HS-5 (cell line): ENCODE measurements around the gene CBLN1.
"Not testable (repeated sequence)": the region's sequence is repeated elsewhere in the genome, so short reads cannot be mapped to it uniquely, and the experiment has no call there.

Experiments used
- DNase-seq: peaks from one replicate; pipeline ENCODE4 v3.0.0-alpha.2; 2012; ENCODE audit warnings: low read depth

Gene CBLN1

DNA sequence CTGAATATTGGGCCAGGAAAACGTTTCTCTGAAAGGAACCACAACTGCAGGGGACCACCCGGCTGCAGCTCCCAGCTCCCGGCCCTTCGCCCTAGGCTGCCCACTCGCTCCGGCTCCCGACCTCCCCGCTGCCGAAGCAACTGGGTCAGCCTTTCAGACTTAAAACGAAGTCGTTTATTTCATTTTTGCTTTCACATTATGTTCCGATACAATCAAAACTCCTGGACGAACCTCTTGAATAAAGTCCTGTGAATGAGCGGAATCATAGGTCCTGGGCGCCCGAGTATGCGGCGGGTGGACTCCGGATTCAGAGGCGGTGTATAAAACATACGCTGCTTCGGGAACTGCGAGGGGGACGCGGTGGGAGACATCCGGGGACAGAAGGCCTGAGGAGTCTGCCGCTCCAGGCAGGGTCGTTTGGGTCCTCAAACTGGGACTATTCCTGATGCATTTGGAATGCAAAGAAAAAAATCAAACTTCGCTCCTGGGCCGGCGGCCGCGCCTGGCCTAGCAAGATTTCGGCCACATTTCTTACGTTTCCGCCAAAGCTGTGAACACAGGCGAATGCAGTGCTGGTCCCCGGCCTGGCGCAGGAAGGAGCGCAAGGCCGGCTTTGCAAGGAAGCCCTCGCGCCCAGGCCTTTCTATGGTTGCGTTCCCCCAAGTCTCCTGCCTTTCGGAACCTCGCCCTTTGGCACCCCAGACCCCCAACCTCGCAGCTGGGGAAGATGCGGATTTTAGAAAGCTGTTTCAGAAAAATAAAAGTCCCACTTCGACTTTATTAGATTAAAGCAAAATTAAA is 3.7 kb downstream of the CBLN1 start:
- no peak for DNase-seq

GRCh38 chr16:49277386-49277742 is 4.3 kb downstream of the CBLN1 start:
- no peak for DNase-seq

DNA sequence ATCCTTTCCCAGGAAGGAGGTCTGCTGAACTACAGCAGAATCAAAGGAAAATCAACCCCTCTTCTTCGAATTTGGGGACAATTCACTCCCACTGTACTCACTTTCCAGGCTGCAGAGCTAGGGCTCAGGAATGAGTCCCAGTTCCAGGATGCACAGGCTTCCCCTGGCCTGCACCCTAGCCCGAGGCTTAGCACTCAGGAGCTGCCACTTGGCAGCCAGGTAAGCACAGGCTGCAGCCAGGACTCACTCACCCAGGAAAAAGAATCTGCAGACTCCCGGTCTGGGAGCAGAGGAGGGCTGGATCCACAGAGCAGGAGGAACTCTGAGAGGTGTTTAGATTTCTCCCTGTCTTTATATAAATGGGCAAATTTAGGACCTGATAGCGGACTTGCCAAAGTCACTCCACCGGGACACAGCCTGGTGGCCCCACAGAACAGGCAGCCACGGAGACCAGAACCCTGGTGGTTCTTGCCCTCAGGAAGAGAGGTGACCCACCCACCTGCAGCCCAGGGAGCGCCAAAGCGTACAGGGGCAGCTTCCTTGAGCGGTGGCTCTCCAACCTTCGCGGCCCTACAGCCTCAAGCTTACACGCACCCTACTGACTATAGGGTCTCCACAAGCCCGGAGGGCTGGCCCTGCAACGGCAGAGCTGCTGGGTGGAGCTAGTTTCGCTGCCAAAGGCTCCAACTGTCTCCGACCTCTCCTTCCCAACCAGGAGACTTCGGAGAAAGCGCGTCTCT is 4.8 kb downstream of the CBLN1 start:
- DNase-seq, result no peak

- DNase-seq, result no peak
These were observed 5.8 kb downstream of the CBLN1 start for GRCh38 chr16:49275870-49276269.

GRCh38 chr16:49275050-49275730 is 6.4 kb downstream of the CBLN1 start:
- no peak for DNase-seq

- DNase-seq, result no peak
These were observed 7.0 kb downstream of the CBLN1 start for GRCh38 chr16:49274591-49274990.

- DNase-seq, result no peak
These were observed 7.9 kb downstream of the CBLN1 start for GRCh38 chr16:49273771-49274170.

DNA sequence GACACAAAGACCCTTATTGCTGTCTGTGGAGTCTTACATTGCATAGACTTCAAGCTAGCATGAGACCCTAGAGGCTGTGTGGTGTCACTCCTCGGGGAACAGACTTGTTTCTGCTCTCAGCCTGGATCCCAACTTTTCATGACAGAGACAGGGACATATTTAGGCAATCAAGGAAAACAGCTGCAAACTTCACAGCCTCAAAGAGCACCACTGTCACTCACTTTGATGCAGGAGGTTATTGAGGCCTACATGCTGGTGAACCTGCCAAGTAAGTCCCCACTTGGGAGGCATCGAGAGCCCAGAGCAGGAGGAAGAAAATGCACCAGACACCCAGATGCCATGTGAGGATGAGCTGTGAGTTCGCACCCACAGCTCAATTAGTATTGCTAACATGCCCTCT is 10.3 kb downstream of the CBLN1 start:
- DNase-seq, result no peak

DNA sequence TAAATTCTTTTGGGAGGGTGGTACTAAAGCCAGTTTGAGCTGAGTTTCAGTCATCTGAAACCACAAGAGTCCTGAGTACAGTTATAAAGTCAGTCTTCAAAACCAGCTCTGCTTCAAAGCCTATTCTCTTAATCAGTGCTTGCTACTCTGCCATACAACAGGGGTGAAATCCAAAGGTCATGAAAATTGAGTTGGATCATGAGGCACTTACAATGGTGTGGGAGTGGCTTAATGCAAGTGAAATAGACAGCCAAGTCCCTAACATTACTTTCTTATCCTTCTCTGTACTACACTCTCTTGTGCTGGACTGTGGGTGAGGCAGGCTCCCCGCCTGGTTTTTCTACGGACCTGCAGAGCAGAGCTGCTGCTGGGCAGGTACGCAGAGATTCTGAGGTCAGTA is 12.4 kb downstream of the CBLN1 start:
- DNase-seq, result no peak

- DNase-seq, result no peak
These were observed 13.0 kb downstream of the CBLN1 start for GRCh38 chr16:49268667-49269066.

GRCh38 chr16:49262501-49262900 is 19.1 kb downstream of the CBLN1 start:
- DNase-seq, result no peak

DNA sequence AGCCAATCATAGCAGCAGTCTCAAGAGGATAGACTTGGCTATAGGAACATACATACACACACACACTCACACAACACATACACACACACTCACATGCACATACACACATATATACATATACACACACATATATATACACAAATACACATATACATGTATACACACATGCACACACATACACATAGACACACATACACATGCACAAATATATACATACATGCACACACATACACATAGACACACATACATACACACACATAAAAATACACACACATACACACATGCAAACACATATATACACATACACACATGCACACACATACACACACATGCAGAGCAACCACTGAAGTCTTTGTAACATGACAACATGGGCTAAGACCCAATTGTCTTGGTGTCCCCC is 19.7 kb downstream of the CBLN1 start:
- no peak for DNase-seq

DNA sequence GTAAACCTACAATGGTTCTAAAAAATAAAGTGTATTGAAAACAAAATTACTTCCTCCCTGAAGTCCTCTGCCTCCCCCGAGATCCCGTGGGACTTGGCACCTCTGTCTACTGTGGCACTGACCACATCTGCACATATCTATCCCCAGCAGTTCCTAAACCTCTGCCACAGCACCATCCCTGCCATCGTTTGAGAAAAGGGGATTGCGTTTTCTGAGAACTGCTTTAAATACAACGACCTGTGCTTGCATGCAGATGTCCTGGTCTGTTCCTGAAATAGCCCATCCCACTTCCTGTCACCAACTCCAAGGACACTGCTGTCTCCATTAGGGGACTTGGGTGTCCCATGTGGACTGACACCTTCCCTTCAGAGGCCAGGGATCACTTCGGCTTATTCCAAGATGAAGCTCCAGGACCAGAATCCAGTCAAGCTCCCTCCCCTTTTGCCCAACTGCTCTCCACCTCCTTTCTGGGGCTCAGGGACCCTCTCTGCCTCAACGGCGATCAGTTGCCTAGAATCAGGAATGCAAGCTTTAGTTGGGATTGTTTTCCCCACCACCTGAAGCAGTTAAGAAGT is 20.6 kb downstream of the CBLN1 start:
- DNase-seq, result no peak

DNA sequence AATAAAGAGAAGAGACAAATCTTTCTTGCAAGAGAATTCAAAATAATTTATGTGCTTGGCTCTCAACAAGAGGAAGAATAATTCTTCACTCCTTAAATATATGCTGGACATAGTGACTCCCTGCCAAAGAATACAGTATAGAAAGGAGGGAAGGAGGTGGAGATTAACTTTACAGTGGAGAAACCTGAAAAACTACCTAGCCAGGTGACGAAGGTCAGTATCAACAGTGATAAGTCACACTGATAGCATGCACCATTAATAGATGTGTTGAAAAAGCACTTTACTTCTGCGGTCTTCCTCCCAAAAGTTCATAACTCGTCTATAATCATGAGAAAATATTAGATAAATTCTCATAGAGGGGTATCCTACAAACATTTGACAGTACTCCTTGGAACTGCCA is 21.4 kb downstream of the CBLN1 start:
- no peak for DNase-seq

GRCh38 chr16:49259330-49259729 is 22.3 kb downstream of the CBLN1 start:
- DNase-seq, result no peak

GRCh38 chr16:49250689-49251088 is 30.9 kb downstream of the CBLN1 start:
- DNase-seq, result no peak

GRCh38 chr16:49248227-49248626 is 33.4 kb downstream of the CBLN1 start:
- no peak for DNase-seq

GRCh38 chr16:49236216-49236615 is 45.4 kb downstream of the CBLN1 start:
- no peak for DNase-seq

DNA sequence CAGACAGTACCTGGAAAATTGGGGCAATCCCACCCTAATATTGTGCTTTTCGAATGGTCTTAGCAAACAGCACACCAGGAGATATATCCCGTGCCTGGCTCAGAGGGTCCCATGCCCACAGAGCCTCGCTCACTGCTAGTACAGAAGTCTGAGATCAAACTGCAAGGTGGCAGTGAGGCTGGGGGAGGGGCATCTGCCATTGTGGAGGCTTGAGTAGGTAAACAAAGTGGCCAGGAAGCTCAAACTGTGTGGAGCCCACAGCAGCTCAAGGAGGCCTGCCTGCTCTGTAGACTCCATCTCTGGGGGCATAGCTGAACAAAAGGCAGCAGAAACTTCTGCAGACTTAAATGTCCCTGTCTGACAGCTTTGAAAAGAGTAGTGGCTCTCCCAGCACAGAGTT is 53.3 kb downstream of the CBLN1 start:
- DNase-seq, result not testable (repeated sequence)
